Type B pancreatic cell (in vitro differentiated cells): Measurements from ENCODE around the gene HRC. TPM values are rescaled to one million over a fixed set of nuclear protein-coding genes. Genes with fewer than 3 reads are reported as not detected.

Experiments
- DNase-seq: peaks from one replicate; pipeline ENCODE4 v3.0.0; 2021; ENCODE audit warnings: mixed read lengths; ENCODE audit not compliant: unreplicated experiment; ENCODE audit errors: extremely low spot score
- H3K27ac Mint-ChIP-seq: 2 replicates; pipeline ENCODE4 v1.8.0; 2021; ENCODE audit warnings: mild to moderate bottlenecking, mixed read lengths
- H3K27me3 Mint-ChIP-seq: 2 replicates; pipeline ENCODE4 v1.8.0; 2021; ENCODE audit warnings: mixed read lengths
- H3K36me3 Mint-ChIP-seq: 2 replicates; pipeline ENCODE4 v1.8.0; 2021; ENCODE audit warnings: mixed read lengths
- H3K4me1 Mint-ChIP-seq: one replicate; pipeline ENCODE4 v1.8.0; 2021; ENCODE audit warnings: mixed read lengths; ENCODE audit not compliant: unreplicated experiment
- H3K4me3 Mint-ChIP-seq: 2 replicates; pipeline ENCODE4 v1.8.0; 2021; ENCODE audit warnings: mild to moderate bottlenecking, mixed read lengths
- H3K9me3 Mint-ChIP-seq: 2 replicates; pipeline ENCODE4 v1.8.0; 2021; ENCODE audit warnings: mixed read lengths
- total RNA-seq: library from RNA; stranded (reverse); gene quantifications from 2 replicates; pipeline ENCODE4 v1.2.1, GENCODE V29; 2021; ENCODE audit warnings: low replicate concordance
- TF ChIP-seq, protein P1 (sequence below): fragments of 200-600 bp; sonication (generic); conservative IDR thresholded peaks from 2 replicates; pipeline ENCODE4 v1.5.0; 2021; ENCODE audit warnings: antibody characterized with exemption, mild to moderate bottlenecking

Gene HRC
- total RNA-seq, 1 donor from 2014 or later = 3.2 TPM

DNA sequence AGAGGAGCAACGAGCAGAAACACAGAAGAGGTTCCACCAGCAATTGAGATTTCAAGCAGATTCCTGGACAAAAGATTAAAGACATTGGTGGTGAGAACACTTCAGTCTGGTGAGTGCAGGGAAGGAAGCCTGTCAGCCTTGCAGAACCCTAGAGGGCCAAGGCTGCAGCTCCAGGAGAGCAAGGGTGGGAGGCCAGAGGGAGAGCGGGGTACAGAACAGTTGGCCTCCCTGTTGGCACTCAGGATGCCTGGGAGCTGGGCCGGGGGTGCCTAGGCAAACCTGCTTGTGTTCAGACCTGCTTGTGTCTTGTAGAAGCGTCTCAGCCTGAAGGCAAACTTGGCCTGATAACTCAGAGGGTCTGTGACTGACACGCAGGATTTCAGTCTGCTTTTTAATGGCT lies 46.1 kb downstream of the HRC start:
- H3K27ac Mint-ChIP-seq = peak overlapping the region; percentile 34
- H3K4me3 Mint-ChIP-seq = peak overlapping the region; percentile 2
- TF ChIP-seq, protein P1, sequence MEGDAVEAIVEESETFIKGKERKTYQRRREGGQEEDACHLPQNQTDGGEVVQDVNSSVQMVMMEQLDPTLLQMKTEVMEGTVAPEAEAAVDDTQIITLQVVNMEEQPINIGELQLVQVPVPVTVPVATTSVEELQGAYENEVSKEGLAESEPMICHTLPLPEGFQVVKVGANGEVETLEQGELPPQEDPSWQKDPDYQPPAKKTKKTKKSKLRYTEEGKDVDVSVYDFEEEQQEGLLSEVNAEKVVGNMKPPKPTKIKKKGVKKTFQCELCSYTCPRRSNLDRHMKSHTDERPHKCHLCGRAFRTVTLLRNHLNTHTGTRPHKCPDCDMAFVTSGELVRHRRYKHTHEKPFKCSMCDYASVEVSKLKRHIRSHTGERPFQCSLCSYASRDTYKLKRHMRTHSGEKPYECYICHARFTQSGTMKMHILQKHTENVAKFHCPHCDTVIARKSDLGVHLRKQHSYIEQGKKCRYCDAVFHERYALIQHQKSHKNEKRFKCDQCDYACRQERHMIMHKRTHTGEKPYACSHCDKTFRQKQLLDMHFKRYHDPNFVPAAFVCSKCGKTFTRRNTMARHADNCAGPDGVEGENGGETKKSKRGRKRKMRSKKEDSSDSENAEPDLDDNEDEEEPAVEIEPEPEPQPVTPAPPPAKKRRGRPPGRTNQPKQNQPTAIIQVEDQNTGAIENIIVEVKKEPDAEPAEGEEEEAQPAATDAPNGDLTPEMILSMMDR = no peak
- H3K4me1 Mint-ChIP-seq = peaks cover 42% of the 10 kb centered on the region
- H3K36me3 Mint-ChIP-seq = peaks cover 26% of the 10 kb centered on the region
- H3K27me3 Mint-ChIP-seq = no peaks in the 10 kb centered on the region
- H3K9me3 Mint-ChIP-seq = no peaks in the 10 kb centered on the region
- DNase-seq = no peak

DNA sequence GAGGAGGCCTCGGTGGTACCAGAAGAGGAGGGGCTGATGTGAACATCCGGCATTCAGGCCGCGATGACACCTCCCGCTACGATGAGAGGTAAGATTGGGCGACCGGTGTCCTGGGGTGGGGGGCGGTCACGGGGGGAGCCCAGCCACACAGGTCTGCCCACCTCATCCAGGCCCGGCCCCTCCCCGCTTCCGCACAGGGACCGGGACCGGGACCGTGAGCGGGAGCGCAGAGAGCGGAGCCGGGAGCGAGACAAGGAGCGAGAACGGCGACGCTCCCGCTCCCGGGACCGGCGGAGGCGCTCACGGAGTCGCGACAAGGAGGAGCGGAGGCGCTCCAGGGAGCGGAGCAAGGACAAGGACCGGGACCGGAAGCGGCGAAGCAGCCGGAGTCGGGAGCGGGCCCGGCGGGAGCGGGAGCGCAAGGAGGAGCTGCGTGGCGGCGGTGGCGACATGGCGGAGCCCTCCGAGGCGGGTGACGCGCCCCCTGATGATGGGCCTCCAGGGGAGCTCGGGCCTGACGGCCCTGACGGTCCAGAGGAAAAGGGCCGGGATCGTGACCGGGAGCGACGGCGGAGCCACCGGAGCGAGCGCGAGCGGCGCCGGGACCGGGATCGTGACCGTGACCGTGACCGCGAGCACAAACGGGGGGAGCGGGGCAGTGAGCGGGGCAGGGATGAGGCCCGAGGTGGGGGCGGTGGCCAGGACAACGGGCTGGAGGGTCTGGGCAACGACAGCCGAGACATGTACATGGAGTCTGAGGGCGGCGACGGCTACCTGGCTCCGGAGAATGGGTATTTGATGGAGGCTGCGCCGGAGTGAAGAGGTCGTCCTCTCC lies 47.4 kb downstream of the HRC start:
- H3K36me3 Mint-ChIP-seq = peaks cover 26% of the 10 kb centered on the region
- H3K4me1 Mint-ChIP-seq = peaks cover 37% of the 10 kb centered on the region
- no peak overlapping the region for H3K4me3 Mint-ChIP-seq
- no peak overlapping the region for H3K27ac Mint-ChIP-seq
- DNase-seq = no peak
- H3K27me3 Mint-ChIP-seq = no peaks in the 10 kb centered on the region
- TF ChIP-seq, protein P1 = no peak
- no peaks in the 10 kb centered on the region for H3K9me3 Mint-ChIP-seq

DNA sequence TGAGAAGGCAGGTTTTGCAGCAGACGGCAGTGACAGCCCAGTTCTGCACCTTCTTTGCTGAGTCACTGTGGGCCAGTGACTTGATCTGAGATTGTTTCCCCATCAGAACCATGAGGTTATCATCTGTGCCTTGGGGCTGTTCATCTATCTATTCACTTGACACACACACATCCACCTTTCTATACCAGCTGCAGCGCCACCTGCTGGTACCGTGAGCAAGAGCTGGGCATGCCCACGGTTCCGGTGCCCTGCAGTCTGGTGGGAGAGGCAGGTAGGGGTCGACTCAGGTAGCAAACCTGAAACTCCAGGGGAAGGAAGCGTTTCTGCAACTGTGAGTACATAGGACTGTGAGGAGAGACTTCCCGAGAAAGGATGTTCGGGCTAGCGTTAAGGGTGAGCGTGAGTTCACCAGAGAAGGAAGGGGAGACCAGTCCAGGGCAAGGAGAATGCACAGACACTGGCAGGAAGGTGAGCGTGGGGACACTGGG lies 48.5 kb downstream of the HRC start:
- peaks cover 33% of the 10 kb centered on the region for H3K4me1 Mint-ChIP-seq
- DNase-seq = no peak
- H3K27ac Mint-ChIP-seq = peak overlapping the region; percentile 90
- no peaks in the 10 kb centered on the region for H3K27me3 Mint-ChIP-seq
- H3K36me3 Mint-ChIP-seq = peaks cover 26% of the 10 kb centered on the region
- H3K4me3 Mint-ChIP-seq = peak overlapping the region; percentile 5
- TF ChIP-seq, protein P1 = peak; percentile 85
- H3K9me3 Mint-ChIP-seq = no peaks in the 10 kb centered on the region

DNA sequence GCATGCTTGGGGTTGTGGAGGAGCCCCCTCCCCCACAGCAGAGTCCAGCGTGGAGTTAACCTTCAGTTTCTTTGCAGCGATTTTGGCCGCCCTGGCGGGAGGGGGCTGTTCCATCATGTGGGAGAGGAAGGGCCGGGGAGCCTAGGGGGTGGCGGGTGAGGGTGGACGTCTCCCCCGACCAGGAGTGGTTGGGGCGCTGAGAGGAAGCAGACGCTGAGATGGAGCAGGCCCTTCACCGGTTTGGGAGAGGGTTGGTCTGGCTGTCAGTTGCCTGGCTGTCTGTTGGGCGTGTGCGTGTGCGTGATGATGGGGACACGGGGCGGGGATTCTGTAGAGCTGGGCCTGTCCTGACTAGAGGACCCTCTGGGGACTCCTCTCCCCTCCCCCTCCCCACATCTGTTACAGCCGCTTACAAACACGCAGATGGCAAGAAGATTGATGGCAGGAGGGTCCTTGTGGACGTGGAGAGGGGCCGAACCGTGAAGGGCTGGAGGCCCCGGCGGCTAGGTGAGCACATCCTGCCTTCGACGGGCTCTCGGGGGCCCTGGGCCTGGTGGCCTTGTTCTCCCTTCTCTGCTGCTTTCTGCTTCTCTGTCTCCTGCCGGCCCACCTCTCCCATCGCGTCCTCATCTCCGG lies 50.8 kb downstream of the HRC start:
- peak overlapping the region; percentile 43 for H3K27ac Mint-ChIP-seq
- H3K36me3 Mint-ChIP-seq = peaks cover 39% of the 10 kb centered on the region
- H3K27me3 Mint-ChIP-seq = no peaks in the 10 kb centered on the region
- TF ChIP-seq, protein P1 = no peak
- H3K4me1 Mint-ChIP-seq = peaks cover 27% of the 10 kb centered on the region
- DNase-seq = no peak
- no peaks in the 10 kb centered on the region for H3K9me3 Mint-ChIP-seq
- H3K4me3 Mint-ChIP-seq = no peak overlapping the region

DNA sequence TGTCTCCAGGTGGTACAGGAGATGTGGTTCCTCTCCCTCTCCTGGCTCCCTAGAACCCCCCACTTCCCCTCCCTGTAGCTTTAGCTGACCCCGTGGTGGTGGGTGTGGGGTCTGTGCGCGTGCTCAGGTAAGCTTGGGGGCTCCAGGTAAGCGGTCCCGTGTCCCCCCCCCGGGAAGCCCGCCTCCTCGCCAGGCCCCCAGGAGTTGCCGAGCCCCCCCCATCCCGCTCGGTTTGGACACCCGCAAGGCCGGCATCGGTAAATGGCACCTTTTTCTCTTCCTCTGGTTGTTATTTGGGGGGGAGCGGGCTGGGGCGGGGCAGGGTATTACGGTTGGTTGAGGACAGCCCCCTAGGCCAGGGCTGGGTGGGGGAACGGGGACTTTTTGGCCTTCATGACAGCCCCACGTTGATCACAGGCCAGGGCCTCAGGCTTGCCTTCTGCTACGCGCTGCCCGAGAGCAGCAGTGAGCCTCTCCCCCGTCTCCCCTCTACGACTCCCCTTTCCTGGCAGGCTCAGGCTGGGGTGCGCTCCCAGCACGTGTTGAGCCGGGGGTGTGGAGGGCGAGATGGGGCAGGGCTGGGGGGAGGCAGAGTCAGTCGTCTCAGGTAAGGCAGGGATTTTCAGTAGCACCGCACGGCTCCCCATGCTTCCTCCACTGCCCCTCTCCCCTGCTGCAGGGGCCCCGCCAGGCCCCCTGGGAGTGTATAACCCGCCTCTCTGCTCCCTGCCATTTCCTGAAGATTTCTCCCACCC lies 51.7 kb downstream of the HRC start:
- Mint-ChIP-seq H3K27me3 (no peaks in the 10 kb centered on the region), H3K4me1 (peaks cover 19% of the 10 kb centered on the region), H3K27ac (no peak overlapping the region), H3K9me3 (no peaks in the 10 kb centered on the region), H3K36me3 (peaks cover 33% of the 10 kb centered on the region), H3K4me3 (no peak overlapping the region)
- TF ChIP-seq, protein P1 = no peak
- DNase-seq = no peak
